Stimulated activated CD8-positive, alpha-beta memory T cell treated with anti-CD3 and anti-CD28 coated beads, Interleukin-2, amount 100 ng/mL, for 48 hours (primary cell): Measurements from ENCODE around the gene PRELID3B.
A peak's percentile ranks its signal among the peaks of the same experiment; 100 is the strongest.
"Not testable (repeated sequence)": the region's sequence is repeated elsewhere in the genome, so short reads cannot be mapped to it uniquely, and the experiment has no call there.

Source experiments
- DNase-seq, 2 donors: peaks; one replicate each; pipeline ENCODE4 v3.0.0-alpha.2; 2020; ENCODE audit warnings: low read depth in 2 of 2

PRELID3B gene

GRCh38 chr20:59050437-59050836, 7.9 kb upstream of the PRELID3B start:
- DNase-seq, result no peak

GRCh38 chr20:59048681-59049030, 6.1 kb upstream of the PRELID3B start:
- DNase-seq, result no peak

- no peak for DNase-seq
Observed at GRCh38 chr20:59047938-59048680, 5.5 kb upstream of the PRELID3B start.

DNA sequence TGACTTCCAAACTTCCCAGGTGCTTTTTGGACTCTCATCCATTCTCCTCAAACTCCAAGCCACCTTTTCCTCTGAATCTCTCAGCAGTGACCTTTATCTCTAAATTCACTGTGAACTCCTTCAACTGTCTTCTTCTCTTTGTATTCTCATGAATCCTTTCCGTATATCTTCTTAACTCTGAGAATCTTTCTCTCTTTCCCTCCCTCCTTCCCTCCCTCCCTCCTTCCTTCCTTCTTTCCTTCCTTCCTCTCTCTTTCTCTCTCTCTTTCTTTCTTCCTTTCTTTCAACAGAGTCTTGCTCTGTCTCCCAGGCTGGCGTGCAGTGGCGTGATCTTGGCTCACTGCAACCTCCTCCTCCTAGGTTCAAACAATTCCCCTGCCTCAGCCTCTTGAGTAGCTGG, 4.3 kb upstream of the PRELID3B start:
- DNase-seq, result no peak

- no peak for DNase-seq
Observed at GRCh38 chr20:59044796-59045195, 2.2 kb upstream of the PRELID3B start.

DNA sequence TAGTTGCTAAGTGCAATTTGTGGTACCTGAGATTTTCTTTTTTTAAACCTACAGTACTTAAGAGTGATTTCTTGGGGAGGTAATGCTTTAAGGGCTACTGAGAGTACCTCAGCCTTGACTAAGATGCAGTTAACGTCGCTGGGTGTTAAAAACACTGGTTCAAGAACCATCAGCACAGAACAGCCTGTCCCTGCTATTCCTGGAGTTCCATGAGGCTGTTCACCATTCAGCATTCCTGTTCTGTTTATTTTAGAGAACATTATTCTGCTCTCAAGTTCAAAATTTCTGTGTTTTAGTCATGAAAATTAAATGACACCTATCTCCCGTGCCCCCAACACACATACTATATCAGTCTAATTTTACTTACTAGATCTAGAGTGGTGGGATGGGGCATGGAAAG, 1.7 kb upstream of the PRELID3B start:
- DNase-seq, result no peak

GRCh38 chr20:59043698-59044097, 1.1 kb upstream of the PRELID3B start:
- no peak for DNase-seq

GRCh38 chr20:59042796-59043631, 428 bp upstream of the PRELID3B start:
- peak; percentile 91 to 96 for DNase-seq

DNA sequence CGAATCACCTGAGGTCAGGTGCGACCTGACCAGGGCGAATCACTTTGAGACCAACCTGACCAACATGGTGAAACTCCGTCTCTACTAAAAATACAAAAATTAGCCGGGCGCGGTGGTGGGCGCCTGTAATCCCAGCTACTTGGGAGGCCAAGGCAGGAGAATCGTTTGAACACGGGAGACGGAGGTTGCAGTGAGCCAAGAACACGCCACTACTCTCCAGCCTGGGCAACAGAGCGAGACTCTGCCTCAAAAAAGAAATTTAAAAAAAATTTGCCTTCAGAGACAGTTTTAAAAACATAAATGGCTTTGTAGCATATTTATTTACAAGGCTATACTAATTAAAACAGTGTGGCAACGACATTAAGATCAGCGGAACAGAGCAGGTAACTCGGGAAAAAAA, 1.1 kb downstream of the PRELID3B start:
- not testable (repeated sequence) for DNase-seq

- no peak for DNase-seq
Observed at GRCh38 chr20:59040667-59041066, 1.9 kb downstream of the PRELID3B start.

- no peak for DNase-seq
Observed at GRCh38 chr20:59039233-59039632, 3.4 kb downstream of the PRELID3B start.

GRCh38 chr20:59037386-59037785, 5.2 kb downstream of the PRELID3B start:
- no peak for DNase-seq

DNA sequence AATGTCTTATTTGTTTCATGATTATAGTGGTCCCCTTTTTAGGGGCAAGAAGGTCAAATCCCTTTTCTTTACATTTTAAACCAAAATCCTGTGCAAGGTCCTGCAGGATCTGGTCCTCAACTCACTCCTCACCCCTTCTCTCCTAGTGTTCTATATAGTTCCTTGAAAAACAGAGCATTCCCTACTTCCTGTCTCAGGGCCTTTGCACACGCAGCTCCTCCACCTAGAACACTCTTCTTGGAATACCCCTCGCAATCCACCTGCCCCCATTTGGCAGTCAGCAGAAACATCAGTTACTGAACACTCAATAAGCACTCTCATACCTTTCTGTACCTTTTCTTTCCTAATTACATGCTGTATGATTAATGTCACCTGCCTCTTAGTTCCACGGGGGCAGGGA, 7.2 kb downstream of the PRELID3B start:
- DNase-seq, result no peak

DNA sequence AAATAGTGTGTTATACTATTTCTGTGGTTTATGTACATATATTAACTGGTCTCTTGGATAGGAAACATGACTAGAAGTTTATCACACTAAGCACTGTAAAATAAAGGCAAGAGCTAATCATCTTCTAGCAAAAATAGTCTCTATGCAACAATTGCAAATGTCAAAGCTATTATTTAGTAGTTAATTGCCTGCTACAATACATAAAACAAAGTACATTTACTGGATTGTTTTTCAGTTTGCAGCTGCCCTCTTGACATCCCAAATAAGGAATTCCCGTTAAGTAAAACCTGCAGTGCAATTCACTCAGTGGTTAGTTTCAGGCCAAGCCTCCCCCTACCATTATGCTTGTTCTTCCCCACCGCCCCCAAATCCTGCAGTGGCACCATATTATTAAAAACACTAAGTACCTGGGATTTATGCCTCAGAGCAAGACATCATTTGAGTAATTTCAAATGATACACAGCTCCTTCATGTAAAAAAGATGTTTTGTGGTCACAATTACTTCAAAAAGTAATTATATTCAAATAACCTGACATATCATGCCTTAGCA, 8.9 kb downstream of the PRELID3B start:
- DNase-seq, result no peak

DNA sequence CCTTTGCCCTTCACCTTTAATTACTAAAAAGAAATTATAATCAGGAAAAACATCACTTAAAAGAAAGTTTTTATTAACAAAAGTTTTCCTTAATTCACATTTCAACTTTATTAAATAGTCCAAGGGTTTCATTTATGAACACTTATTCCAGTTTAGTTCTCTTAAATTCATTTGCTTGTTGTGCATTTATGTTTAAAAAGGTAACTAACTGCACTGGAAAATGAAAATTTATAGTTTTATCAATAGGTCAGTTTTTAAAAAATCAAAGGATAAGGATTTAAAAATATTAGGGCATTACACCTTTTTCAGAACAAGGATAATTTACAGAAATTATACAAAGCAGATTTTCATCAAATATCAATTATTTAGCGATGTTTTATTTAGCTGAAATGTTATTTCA, 9.5 kb downstream of the PRELID3B start:
- DNase-seq, result no peak

DNA sequence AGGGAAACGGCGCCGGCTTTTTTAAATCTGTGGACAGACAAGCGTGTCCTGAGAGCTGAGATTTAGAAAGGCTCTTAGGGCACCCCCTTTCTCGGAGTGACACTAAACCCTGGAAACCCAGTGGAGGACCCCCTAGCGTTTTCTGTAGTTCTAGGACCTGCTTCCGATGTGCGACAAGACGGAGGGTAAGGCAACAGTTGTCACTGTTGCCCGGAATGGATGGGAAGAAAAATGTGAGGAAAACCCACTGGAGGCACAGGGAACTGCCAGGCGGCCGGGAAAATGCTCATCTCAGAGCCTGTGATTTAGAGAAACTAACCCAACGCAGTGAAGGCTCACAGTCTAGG, 9.9 kb downstream of the PRELID3B start:
- DNase-seq, result no peak

DNA sequence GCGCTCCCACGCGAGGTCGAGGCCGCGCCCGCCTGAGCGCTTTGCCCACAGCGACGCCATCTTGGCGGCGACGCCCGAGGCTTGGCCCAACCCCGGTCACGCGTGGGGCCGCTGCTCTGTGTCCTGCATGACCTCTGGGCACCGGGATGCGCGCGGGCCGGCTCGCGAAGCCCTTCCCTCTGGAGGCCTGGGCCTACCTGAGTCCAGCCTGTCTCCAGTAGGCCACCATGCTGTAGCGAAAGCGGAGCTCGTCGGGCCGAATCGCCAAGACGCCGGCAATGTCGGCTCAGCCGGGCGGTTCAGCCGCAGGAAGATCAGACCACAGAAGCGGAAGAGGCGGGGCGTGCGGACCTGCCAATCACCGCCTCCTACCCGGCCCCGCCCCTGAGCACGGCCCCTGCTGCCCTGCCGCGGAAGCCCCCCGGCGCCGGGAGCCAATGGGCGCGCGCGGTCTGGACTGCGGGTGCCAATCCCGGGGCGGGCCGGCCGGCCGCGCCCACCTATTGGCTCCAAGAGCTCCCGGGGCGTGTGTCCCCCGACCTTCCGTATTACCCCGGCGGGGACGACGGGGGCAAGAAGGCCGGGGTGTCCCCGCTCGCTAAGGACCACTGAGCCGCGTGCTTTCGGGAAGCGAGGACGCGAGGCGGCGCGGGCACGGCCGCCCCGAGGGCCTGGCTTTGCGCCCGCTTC, 10.4 kb downstream of the PRELID3B start, which contains the start of gene ATP5F1E:
Gene ATP5F1E, minus strand, starts transcription at position 313 of the 690 bp plus-strand sequence. Its CDS starts 84 bp downstream, at position 229.
- peak; percentile 95 to 97 for DNase-seq

DNA sequence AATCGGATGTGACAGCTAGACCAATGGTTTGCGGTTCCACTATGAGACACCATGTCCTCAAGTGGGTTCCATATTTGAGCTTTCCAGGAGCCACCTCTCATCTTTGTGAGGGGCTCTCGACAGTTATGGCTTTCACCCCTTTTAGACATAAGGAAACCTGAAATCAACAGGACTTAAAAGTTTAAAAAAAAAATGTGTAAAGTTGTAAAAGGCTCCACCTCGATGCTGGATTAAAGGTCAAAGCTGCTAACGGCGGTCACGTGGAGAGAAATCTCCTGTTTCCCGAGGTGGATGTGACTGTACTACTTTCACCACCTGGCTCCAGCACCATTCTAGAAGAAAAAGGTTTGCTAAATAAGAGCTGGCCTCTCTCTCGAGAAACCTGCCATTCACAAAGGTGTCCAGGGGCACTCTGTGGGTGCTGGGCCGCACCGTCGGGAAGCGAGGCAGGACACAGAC, 11.0 kb downstream of the PRELID3B start:
- no peak for DNase-seq

GRCh38 chr20:59030911-59031563, 11.5 kb downstream of the PRELID3B start:
- no peak for DNase-seq

- DNase-seq, result no peak
Observed at GRCh38 chr20:59028812-59029211, 13.8 kb downstream of the PRELID3B start.

DNA sequence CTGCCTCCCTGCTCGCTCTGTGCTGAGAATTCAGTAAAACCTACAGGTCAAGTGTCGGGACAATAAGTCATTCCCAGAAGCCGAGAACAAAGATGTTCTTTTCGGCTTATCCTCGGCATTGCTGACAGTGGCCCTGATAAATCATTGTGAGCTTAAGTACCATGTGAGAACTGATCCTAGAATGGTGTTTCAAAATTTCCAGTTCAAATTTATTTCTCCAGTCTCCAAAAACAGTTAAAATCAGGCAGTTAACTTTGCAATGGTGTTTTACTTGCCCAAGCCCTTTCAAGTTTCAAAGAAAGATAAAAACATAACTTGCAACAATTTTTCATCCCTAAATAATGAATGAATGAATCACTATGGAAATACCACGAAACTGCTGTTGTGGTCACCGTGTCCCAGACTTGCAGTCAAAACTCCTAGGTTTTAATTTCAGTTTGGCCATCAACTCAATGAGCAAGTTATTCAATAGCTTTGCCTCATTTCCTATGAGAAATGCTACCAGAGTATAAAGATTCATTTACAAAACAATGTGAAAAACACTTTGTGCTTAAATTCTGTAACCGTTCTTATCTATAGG, 14.8 kb downstream of the PRELID3B start:
- DNase-seq, result no peak
